Brain microvascular endothelial cell (primary cell): ENCODE results near the gene TIMM10B.
A peak's percentile ranks its signal among the peaks of the same experiment; 100 is the strongest.

Experiments
- DNase-seq: peaks from one replicate; pipeline ENCODE4 v3.0.0-alpha.2; 2020
- H3K27ac ChIP-seq: fragments of 250-450 bp; sonication (Bioruptor Pico); 2 replicates; pipeline ENCODE4 v1.5.1; 2020; ENCODE audit warnings: mild to moderate bottlenecking, moderate library complexity
- H3K27me3 ChIP-seq: fragments of 250-450 bp; sonication (Bioruptor Pico); replicated peaks from 2 replicates; pipeline ENCODE4 v1.5.1; 2020; ENCODE audit warnings: mild to moderate bottlenecking
- H3K36me3 ChIP-seq: fragments of 250-450 bp; sonication (Bioruptor Pico); replicated peaks from 2 replicates; pipeline ENCODE4 v1.5.1; 2020; ENCODE audit warnings: mild to moderate bottlenecking
- H3K4me3 ChIP-seq: 2 replicates; pipeline ENCODE4 v1.5.1; 2011; ENCODE audit warnings: low read depth, mild to moderate bottlenecking, control low read depth, low read length, moderate library complexity
- CTCF ChIP-seq: IDR thresholded peaks from 2 replicates; pipeline ENCODE4 v1.5.1; 2011; ENCODE audit warnings: low read depth, mild to moderate bottlenecking, moderate library complexity, low read length, control low read depth, inconsistent platforms; ENCODE audit errors: missing control alignments
- in situ Hi-C: cut with HindIII; loops from 2 replicates; pipeline ENCODE4 v1.10.0; 2017; ENCODE audit warnings: low sequenced_read_pairs, low pct_ligation_motif_present

The TIMM10B gene, protein sequence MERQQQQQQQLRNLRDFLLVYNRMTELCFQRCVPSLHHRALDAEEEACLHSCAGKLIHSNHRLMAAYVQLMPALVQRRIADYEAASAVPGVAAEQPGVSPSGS

GRCh38 chr11:6481012-6481923 is at the start of gene TIMM10B, which contains the start of gene ARFIP2:
Gene TIMM10B (plus strand): TSS chr11:6481501. CDS start chr11:6481517, 16 bp downstream.
Gene ARFIP2 (minus strand): TSS chr11:6481331. CDS start chr11:6480421, 910 bp downstream.
- H3K4me3 ChIP-seq, result peak within 1 kb of the TSS; percentile 98
- in situ Hi-C loops, result no loop called here
- H3K27me3 ChIP-seq, result no peaks in the 10 kb centered on the region
- peak; percentile 97 for DNase-seq
- no peak for TF ChIP-seq CTCF
- peaks cover 53% of the 10 kb centered on the region for H3K36me3 ChIP-seq
- H3K27ac ChIP-seq, result peak within 1 kb of the TSS; percentile 91

DNA sequence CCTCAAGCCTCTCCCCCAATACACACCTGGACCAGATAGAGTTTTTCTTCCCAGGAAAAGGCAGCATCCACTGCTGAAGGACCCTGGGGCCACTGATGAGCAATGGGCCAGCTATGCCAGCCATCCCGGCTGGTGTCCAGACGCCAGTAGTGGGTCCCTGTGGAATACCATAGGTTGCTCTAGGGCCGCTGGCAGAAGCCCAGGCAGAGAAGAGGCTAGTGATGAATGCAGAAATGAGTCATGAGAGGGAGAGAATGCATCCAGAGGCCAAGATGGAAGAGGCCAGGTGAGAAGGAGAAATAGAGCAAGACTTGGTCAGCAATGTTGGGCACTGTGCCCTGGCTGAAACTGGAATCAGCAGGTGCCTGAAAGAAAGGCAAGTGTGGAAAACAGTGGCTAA is 49.4 kb upstream of the TIMM10B start:
- no peak overlapping the region for H3K4me3 ChIP-seq
- no peaks in the 10 kb centered on the region for H3K36me3 ChIP-seq
- H3K27me3 ChIP-seq, result no peaks in the 10 kb centered on the region
- no peak overlapping the region for H3K27ac ChIP-seq
- in situ Hi-C loops, result no loop called here
- TF ChIP-seq CTCF, result no peak
- DNase-seq, result peak; percentile 61

DNA sequence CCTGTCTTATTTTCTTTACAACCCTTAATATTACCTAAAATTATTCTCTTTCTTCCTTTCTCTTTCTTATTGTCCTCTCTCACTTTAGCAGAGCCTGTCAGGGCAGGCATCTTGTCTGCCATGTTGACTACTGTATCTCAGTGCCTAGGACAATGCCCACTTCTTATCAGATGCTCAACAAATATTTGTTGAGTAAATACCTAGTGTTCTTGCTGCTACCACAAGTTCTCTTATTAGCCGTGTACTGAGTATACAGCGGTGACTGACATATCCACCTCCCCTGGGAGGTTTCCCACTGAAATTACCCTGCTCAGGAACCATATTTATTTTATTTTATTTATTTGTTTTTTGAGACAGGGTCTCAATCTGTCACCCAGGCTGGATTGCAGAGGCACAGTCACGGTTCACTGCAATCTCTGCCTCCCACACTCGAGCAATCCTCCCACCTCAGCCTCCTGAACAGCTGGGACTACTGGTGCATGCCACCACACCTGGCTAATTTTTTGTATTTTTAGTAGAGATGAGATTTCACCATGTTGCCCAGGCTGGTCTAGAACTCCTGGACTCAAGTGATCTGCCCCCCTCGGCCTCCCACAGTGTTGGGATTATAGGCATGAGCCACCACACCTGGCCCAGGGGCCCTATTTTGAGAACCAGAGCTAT is 47.2 kb upstream of the TIMM10B start:
- Histone ChIP-seq H3K27me3 (no peaks in the 10 kb centered on the region), H3K4me3 (no peak overlapping the region), H3K27ac (no peak overlapping the region), H3K36me3 (no peaks in the 10 kb centered on the region)
- no peak for DNase-seq
- TF ChIP-seq CTCF, result no peak
- in situ Hi-C loops, result no loop called here

DNA sequence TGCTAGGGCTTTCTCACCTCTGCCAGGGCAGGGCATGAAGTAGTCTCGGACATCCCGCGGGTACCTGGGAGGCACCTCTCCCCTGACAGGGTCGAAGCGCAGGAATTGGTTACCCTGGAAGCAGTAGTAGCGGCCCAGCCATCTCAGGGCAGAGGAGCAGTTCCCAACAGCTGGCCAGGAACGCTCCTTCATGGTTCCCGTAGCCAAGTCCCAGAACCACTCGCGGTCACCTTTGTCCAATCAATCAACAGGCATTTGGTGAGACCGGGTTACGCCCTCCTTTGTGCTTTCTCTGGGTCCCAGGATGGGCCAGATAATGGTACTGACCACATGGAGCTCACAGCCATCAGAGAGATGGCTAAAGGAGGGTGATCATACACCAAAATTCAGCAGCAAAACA is 43.9 kb upstream of the TIMM10B start:
- no peak overlapping the region for H3K27ac ChIP-seq
- H3K36me3 ChIP-seq, result no peaks in the 10 kb centered on the region
- DNase-seq, result no peak
- H3K4me3 ChIP-seq, result no peak overlapping the region
- TF ChIP-seq CTCF, result no peak
- no peaks in the 10 kb centered on the region for H3K27me3 ChIP-seq
- in situ Hi-C loops, result no loop called here

- Histone ChIP-seq H3K4me3 (no peak overlapping the region), H3K27ac (no peak overlapping the region), H3K36me3 (no peaks in the 10 kb centered on the region), H3K27me3 (no peaks in the 10 kb centered on the region)
- in situ Hi-C loops, result no loop called here
- TF ChIP-seq CTCF, result no peak
- DNase-seq, result no peak
Observed at GRCh38 chr11:6437993-6438392, 43.3 kb upstream of the TIMM10B start.
